DOHH2 (cell line): ENCODE data around the gene SLC49A3.

Experiments
- EZH2phosphoT487 ChIP-seq: fragments of 200-600 bp; sonication (generic); IDR thresholded peaks from 2 replicates; pipeline ENCODE4 v1.6.1; 2017; ENCODE audit warnings: borderline replicate concordance, mild to moderate bottlenecking, antibody characterized with exemption, low read length, moderate library complexity, mixed read lengths
- TF ChIP-seq, protein P1 (sequence below): fragments of 200-600 bp; sonication (generic); IDR thresholded peaks from one replicate; pipeline ENCODE4 v1.5.1; 2014; ENCODE audit warnings: antibody characterized with exemption, mild to moderate bottlenecking, low read depth, low read length; ENCODE audit not compliant: poor library complexity, severe bottlenecking

DNA sequence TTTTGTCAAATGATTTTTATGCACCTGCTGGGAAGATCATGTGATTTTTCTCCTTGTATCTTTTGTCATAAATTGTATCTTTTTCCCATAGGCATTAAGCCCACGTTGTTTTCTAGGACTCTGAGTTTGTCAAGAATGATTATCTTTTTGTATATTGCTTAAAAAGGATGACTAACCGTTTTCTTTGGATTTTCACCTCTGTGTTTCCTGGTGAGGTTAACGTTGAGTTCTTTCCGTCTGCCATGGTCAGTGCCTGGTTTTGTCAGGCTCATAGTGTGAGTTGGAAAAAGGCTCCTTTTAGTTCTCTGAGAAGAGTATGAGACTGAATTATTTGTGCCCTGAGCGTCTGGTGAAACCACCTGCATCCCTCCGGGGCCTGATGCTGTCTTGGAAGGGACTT is 38.6 kb upstream of the SLC49A3 start:
- TF ChIP-seq, protein P1, sequence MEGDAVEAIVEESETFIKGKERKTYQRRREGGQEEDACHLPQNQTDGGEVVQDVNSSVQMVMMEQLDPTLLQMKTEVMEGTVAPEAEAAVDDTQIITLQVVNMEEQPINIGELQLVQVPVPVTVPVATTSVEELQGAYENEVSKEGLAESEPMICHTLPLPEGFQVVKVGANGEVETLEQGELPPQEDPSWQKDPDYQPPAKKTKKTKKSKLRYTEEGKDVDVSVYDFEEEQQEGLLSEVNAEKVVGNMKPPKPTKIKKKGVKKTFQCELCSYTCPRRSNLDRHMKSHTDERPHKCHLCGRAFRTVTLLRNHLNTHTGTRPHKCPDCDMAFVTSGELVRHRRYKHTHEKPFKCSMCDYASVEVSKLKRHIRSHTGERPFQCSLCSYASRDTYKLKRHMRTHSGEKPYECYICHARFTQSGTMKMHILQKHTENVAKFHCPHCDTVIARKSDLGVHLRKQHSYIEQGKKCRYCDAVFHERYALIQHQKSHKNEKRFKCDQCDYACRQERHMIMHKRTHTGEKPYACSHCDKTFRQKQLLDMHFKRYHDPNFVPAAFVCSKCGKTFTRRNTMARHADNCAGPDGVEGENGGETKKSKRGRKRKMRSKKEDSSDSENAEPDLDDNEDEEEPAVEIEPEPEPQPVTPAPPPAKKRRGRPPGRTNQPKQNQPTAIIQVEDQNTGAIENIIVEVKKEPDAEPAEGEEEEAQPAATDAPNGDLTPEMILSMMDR, result no peak
- no peak for TF ChIP-seq EZH2phosphoT487
